ENCODE results near the gene ERVW-1. TPM values are rescaled to one million over a fixed set of nuclear protein-coding genes. Genes with fewer than 3 reads are reported as not detected.
"Not testable (repeated sequence)": the region's sequence is repeated elsewhere in the genome, so short reads cannot be mapped to it uniquely, and the experiment has no call there.

The ERVW-1 gene
- polyA plus RNA-seq (ENCODE audit: insufficient read length in 4 of 4): 1 to 10 TPM in 1 of 4 donors, under 1 TPM in 3; 0.47 to 1.1 (median 0.75) TPM

- not testable (repeated sequence) for DNase-seq (ENCODE audit: low read depth in 4 of 4, low spot score in 3 of 4)
Observed at GRCh38 chr7:92477681-92478080, at the start of gene ERVW-1. TSS of gene ERVW-1 (minus strand) at chr7:92477946. CDS start at chr7:92470381, 7,565 bp downstream.

GRCh38 chr7:92523110-92523509 is 45.4 kb upstream of the ERVW-1 start:
- DNase-seq (ENCODE audit: low read depth in 4 of 4, low spot score in 3 of 4): no peak

GRCh38 chr7:92520024-92520423 is 42.3 kb upstream of the ERVW-1 start:
- no peak for DNase-seq (ENCODE audit: low read depth in 4 of 4, low spot score in 3 of 4)

- DNase-seq (ENCODE audit: low read depth in 4 of 4, low spot score in 3 of 4): no peak
Observed at GRCh38 chr7:92517631-92518030, 39.9 kb upstream of the ERVW-1 start.

GRCh38 chr7:92513167-92513902 is 35.6 kb upstream of the ERVW-1 start:
- no peak for DNase-seq (ENCODE audit: low read depth in 4 of 4, low spot score in 3 of 4)

GRCh38 chr7:92508946-92509345 is 31.2 kb upstream of the ERVW-1 start:
- no peak for DNase-seq (ENCODE audit: low read depth in 4 of 4, low spot score in 3 of 4)

GRCh38 chr7:92506363-92506762 is 28.6 kb upstream of the ERVW-1 start:
- no peak for DNase-seq (ENCODE audit: low read depth in 4 of 4, low spot score in 3 of 4)

GRCh38 chr7:92504563-92504962 is 26.8 kb upstream of the ERVW-1 start:
- no peak for DNase-seq (ENCODE audit: low read depth in 4 of 4, low spot score in 3 of 4)

- no peak for DNase-seq (ENCODE audit: low read depth in 4 of 4, low spot score in 3 of 4)
Observed at GRCh38 chr7:92503767-92504166, 26.0 kb upstream of the ERVW-1 start.

GRCh38 chr7:92498557-92498956 is 20.8 kb upstream of the ERVW-1 start:
- DNase-seq (ENCODE audit: low read depth in 4 of 4, low spot score in 3 of 4): no peak

- no peak for DNase-seq (ENCODE audit: low read depth in 4 of 4, low spot score in 3 of 4)
Observed at GRCh38 chr7:92496876-92497275, 19.1 kb upstream of the ERVW-1 start.

GRCh38 chr7:92489634-92490033 is 11.9 kb upstream of the ERVW-1 start:
- DNase-seq (ENCODE audit: low read depth in 4 of 4, low spot score in 3 of 4): no peak

GRCh38 chr7:92487804-92488203 is 10.1 kb upstream of the ERVW-1 start:
- no peak for DNase-seq (ENCODE audit: low read depth in 4 of 4, low spot score in 3 of 4)

- no peak for DNase-seq (ENCODE audit: low read depth in 4 of 4, low spot score in 3 of 4)
Observed at GRCh38 chr7:92485974-92486373, 8.2 kb upstream of the ERVW-1 start.

- DNase-seq (ENCODE audit: low read depth in 4 of 4, low spot score in 3 of 4): no peak
Observed at GRCh38 chr7:92485267-92485892, 7.6 kb upstream of the ERVW-1 start.

- not testable (repeated sequence) for DNase-seq (ENCODE audit: low read depth in 4 of 4, low spot score in 3 of 4)
Observed at GRCh38 chr7:92484226-92484625, 6.5 kb upstream of the ERVW-1 start.

GRCh38 chr7:92483624-92484023 is 5.9 kb upstream of the ERVW-1 start:
- not testable (repeated sequence) for DNase-seq (ENCODE audit: low read depth in 4 of 4, low spot score in 3 of 4)

- not testable (repeated sequence) for DNase-seq (ENCODE audit: low read depth in 4 of 4, low spot score in 3 of 4)
Observed at GRCh38 chr7:92479146-92479545, 1.4 kb upstream of the ERVW-1 start.

- DNase-seq (ENCODE audit: low read depth in 4 of 4, low spot score in 3 of 4): no peak
Observed at GRCh38 chr7:92478711-92479110, 965 bp upstream of the ERVW-1 start.

- DNase-seq (ENCODE audit: low read depth in 4 of 4, low spot score in 3 of 4): no peak
Observed at GRCh38 chr7:92478095-92478494, 349 bp upstream of the ERVW-1 start.

GRCh38 chr7:92475851-92476590 is 1.7 kb downstream of the ERVW-1 start:
- not testable (repeated sequence) for DNase-seq (ENCODE audit: low read depth in 4 of 4, low spot score in 3 of 4)

All from right renal pelvis (tissue), 4 donors.